HCT116 (cell line): ENCODE results near the gene C14orf132. TPM values are rescaled to one million over a fixed set of nuclear protein-coding genes. Genes with fewer than 3 reads are reported as not detected.

ENCODE experiments used
- ATAC-seq: fragments of 200-7000 bp; cut with Tn5 transposase; 2 replicates; pipeline ENCODE4 v1.9.1; 2020; ENCODE audit warnings: mild to moderate bottlenecking, moderate library complexity
- BruUV-seq: library from RNA; stranded (reverse); fragments of 400-500 nt; replicated peaks from 2 replicates; lab custom pipeline; 2021; lab: Mats Ljungman, UMichigan
- CTCF ChIA-PET: fragments of 300-600 bp; sonication (Branson Sonifier 250); formaldehyde crosslinking; loops from one replicate; lab custom pipeline; 2021; ENCODE audit warnings: antibody characterized with exemption; lab: Charles Lee
- POLR2A ChIA-PET: fragments of 300-600, 350-600 bp; sonication (Branson Sonifier 250); formaldehyde crosslinking; loops from one replicate; lab custom pipeline; 2021; ENCODE audit warnings: antibody characterized with exemption; lab: Charles Lee
- RAD21 ChIA-PET, 2 experiments: fragments of 300-600 bp; sonication (Branson Sonifier 250); formaldehyde crosslinking; loops; one replicate each; lab custom pipeline; 2023; ENCODE audit warnings: low total read pairs in 2 of 2; ENCODE audit not compliant: uncharacterized antibody in 2 of 2, unreplicated experiment in 2 of 2, low non-redundant PET in 1 of 2; lab: Charles Lee
- DNase-seq: peaks from one replicate; pipeline ENCODE4 v3.0.0-alpha.2; 2010; ENCODE audit warnings: low read depth, low spot score
- H2AFZ ChIP-seq: fragments of 200-600 bp; shearing (Covaris generic), sonication (generic); 2 replicates; pipeline ENCODE4 v1.6.1; 2017; ENCODE audit warnings: low read depth, mixed run types, mixed read lengths, antibody characterized with exemption, low read length; ENCODE audit not compliant: poor library complexity, severe bottlenecking
- H3K27ac ChIP-seq: 2 replicates; pipeline ENCODE4 v1.5.1; 2012; ENCODE audit warnings: low read depth, low read length
- H3K27me3 ChIP-seq: fragments of 200-600 bp; sonication (generic); 2 replicates; pipeline ENCODE4 v1.6.1; 2016; ENCODE audit warnings: mixed run types, low read length, mixed read lengths; ENCODE audit not compliant: insufficient read depth
- H3K36me3 ChIP-seq, 2 experiments: fragments of 200-500 bp in 1 of 2; fragments of 200-600 bp in 1 of 2; sonication (Bioruptor generic) in 1 of 2; sonication (generic) in 1 of 2; 2 replicates each; pipeline versions ENCODE4 v1.5.1 to v1.6.1; 2014 to 2016; ENCODE audit warnings: low read length in 2 of 2, inconsistent platforms in 1 of 2, mixed read lengths in 1 of 2, mixed run types in 1 of 2; ENCODE audit not compliant: insufficient read depth in 2 of 2, control insufficient read depth in 1 of 2
- H3K4me1 ChIP-seq, 2 experiments: fragments of 200-600 bp in 1 of 2; sonication (generic) in 1 of 2; 2 replicates each; pipeline versions ENCODE4 v1.5.1 to v1.6.1; 2012 to 2017; ENCODE audit warnings: low read length in 2 of 2, inconsistent platforms in 1 of 2, mild to moderate bottlenecking in 1 of 2, mixed read lengths in 1 of 2, mixed run types in 1 of 2, moderate library complexity in 1 of 2; ENCODE audit not compliant: insufficient read depth in 2 of 2, control insufficient read depth in 1 of 2
- H3K4me2 ChIP-seq: fragments of 200-600 bp; sonication (generic); 2 replicates; pipeline ENCODE4 v1.6.1; 2017; ENCODE audit warnings: mixed run types, low read length, mixed read lengths
- H3K4me3 ChIP-seq, 2 experiments: fragments of 200-600 bp in 1 of 2; sonication (generic) in 1 of 2; replicated peaks in 1 of 2; 2 replicates each; pipeline ENCODE4 v1.5.1; 2011 to 2016; ENCODE audit warnings: low read length in 2 of 2, control low read depth in 1 of 2, low read depth in 1 of 2, mild to moderate bottlenecking in 1 of 2, mixed read lengths in 1 of 2, mixed run types in 1 of 2
- H3K79me2 ChIP-seq: fragments of 200-600 bp; sonication (generic); 2 replicates; pipeline ENCODE4 v1.6.1; 2017; ENCODE audit warnings: mild to moderate bottlenecking, mixed run types, low read length, moderate library complexity, mixed read lengths; ENCODE audit not compliant: insufficient read depth
- H3K9ac ChIP-seq: fragments of 200-600 bp; sonication (generic); 2 replicates; pipeline ENCODE4 v1.6.1; 2016; ENCODE audit warnings: low read length, mixed read lengths
- H3K9me2 ChIP-seq: fragments of 200-600 bp; sonication (generic), shearing (Covaris generic); 2 replicates; pipeline ENCODE4 v1.6.1; 2017; ENCODE audit warnings: mixed run types, mild to moderate bottlenecking, moderate library complexity; ENCODE audit not compliant: insufficient read depth
- H3K9me3 ChIP-seq, 2 experiments: fragments of 200-500 bp in 1 of 2; fragments of 200-600 bp in 1 of 2; sonication (Bioruptor generic) in 1 of 2; sonication (generic) in 1 of 2; 2 replicates each; pipeline ENCODE4 v1.6.1; 2014 to 2017; ENCODE audit warnings: low read length in 2 of 2, mixed read lengths in 2 of 2, inconsistent platforms in 1 of 2, low read depth in 1 of 2, mild to moderate bottlenecking in 1 of 2, mixed run types in 1 of 2, moderate library complexity in 1 of 2; ENCODE audit not compliant: control insufficient read depth in 1 of 2, insufficient read depth in 1 of 2
- H4K20me1 ChIP-seq: fragments of 200-600 bp; sonication (generic), shearing (Covaris generic); 2 replicates; pipeline ENCODE4 v1.6.1; 2017; ENCODE audit warnings: mixed run types, mild to moderate bottlenecking, moderate library complexity; ENCODE audit not compliant: insufficient read depth
- ELF1 ChIP-seq: IDR thresholded peaks from 2 replicates; pipeline ENCODE4 v1.6.1; 2012; ENCODE audit warnings: low read depth, borderline replicate concordance
- EZH2 ChIP-seq: fragments of 200-600 bp; sonication (generic); IDR thresholded peaks from 2 replicates; pipeline ENCODE4 v1.6.1; 2017; ENCODE audit warnings: antibody characterized with exemption, mixed run types
- POLR2A ChIP-seq: IDR thresholded peaks from 2 replicates; pipeline ENCODE4 v1.7.0; 2011; ENCODE audit warnings: borderline replicate concordance; ENCODE audit not compliant: insufficient read depth, insufficient read length; ENCODE audit errors: extremely low read depth
- REST ChIP-seq: IDR thresholded peaks from 2 replicates; pipeline ENCODE4 v1.6.1; 2012; ENCODE audit warnings: low read depth
- SIN3A ChIP-seq: IDR thresholded peaks from 2 replicates; pipeline ENCODE4 v1.6.1; 2012; ENCODE audit warnings: low read depth
- SRF ChIP-seq: IDR thresholded peaks from 2 replicates; pipeline ENCODE4 v1.6.1; 2012; ENCODE audit warnings: low read depth
- TCF7L2 ChIP-seq: IDR thresholded peaks from 2 replicates; pipeline ENCODE4 v1.7.0; 2011; ENCODE audit warnings: borderline replicate concordance, inconsistent platforms; ENCODE audit not compliant: insufficient read depth, insufficient read length; ENCODE audit errors: extremely low read depth
- intact Hi-C: fragments of 100-400 bp; cut with micrococcal nuclease; formaldehyde crosslinking; loops from 2 replicates; pipeline ENCODE4 v1.10.0; 2022
- total RNA-seq: library from RNA; stranded (reverse); gene quantifications from one replicate; pipeline ENCODE4 v1.2.1, GENCODE V29; 2021; ENCODE audit not compliant: unreplicated experiment
- TF ChIP-seq, protein P1 (sequence below): IDR thresholded peaks from 2 replicates; pipeline ENCODE4 v1.6.1; 2012

C14orf132 gene
- total RNA-seq, 1 experiment from 2014 or later, result 3.4 TPM

DNA sequence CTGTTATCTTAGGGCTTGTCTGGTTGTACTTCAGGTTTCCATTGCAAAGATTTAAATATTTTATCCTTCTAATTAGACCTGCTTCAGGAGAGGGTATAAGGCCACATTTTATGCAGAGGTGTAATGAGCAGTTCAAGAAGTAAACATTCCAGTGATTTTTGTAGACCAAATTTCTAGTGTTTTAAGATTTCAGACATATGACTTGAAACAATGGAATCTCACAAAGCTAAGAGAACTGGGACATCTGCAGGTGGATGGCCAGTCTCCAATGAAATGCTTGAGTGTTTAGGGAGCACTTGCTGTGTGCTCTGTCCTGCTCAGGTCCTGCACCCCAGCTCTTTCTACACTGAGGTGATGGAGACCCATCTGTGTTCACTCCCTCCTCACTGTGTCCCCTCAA, 7.9 kb downstream of the C14orf132 start:
- Histone ChIP-seq H3K27ac (no peak overlapping the region), H3K36me3 (no peaks in the 10 kb centered on the region), H3K9me2 (no peaks in the 10 kb centered on the region), H3K4me1 (no peaks in the 10 kb centered on the region), H3K4me2 (no peak overlapping the region), H3K79me2 (no peaks in the 10 kb centered on the region), H3K4me3 (no peak overlapping the region), H3K9ac (no peak overlapping the region), H3K9me3 (no peaks in the 10 kb centered on the region), H2AFZ (no peak overlapping the region), H3K27me3 (no peaks in the 10 kb centered on the region), H4K20me1 (no peaks in the 10 kb centered on the region)
- BruUV-seq, result no TSS peak
- ChIA-PET CTCF (interaction anchor here (1.3 kb wide), 1 partner anchor 48 kb away, joined by 3 read pairs; no protein-coding TSS in a partner anchor), POLR2A (no interaction called here), RAD21 (no interaction called here)
- ATAC-seq, result no peak
- intact Hi-C loops, result no loop called here
- no peak for TF ChIP-seq ELF1
- TF ChIP-seq REST, result no peak
- TF ChIP-seq TCF7L2, result no peak
- no peak for TF ChIP-seq SRF
- no peak for TF ChIP-seq POLR2A
- TF ChIP-seq, protein P1, sequence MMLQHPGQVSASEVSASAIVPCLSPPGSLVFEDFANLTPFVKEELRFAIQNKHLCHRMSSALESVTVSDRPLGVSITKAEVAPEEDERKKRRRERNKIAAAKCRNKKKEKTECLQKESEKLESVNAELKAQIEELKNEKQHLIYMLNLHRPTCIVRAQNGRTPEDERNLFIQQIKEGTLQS, result no peak
- TF ChIP-seq SIN3A, result no peak
- TF ChIP-seq EZH2, result no peak
- no peak for DNase-seq
